ENCODE data around the gene ADNP2. TPM values are rescaled to one million over a fixed set of nuclear protein-coding genes. Genes with fewer than 3 reads are reported as not detected.

ADNP2 gene
- total and polyA plus RNA-seq, 2 of the 4 experiments (the other 2 are of a cell fraction) = 5.6 to 18.3 TPM

DNA sequence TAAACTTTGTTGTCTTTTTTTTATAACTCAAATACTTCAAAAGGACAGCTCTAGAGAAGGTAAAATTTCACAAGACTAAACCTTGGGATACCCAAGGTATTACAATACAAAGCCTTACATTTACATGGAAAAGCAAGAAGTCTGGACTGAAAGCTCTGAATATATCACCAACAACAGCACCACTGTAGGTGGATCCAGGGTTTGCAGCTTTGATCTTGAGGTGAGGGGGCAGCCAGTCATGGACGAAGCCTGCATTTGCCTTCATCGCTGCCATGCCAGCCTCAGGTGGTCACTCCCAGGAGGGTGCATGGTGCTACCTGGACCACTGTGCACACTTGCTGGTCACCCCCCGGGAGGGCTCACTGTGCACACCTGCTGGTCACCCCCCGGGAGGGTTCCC, 38.2 kb upstream of the ADNP2 start:
- dilution Hi-C loops (cut with HindIII; ENCODE audit: low sequenced_read_pairs, unreplicated experiment) = no loop called here
- no peaks in the 10 kb centered on the region for H3K4me1 ChIP-seq (ENCODE audit: control insufficient read depth, insufficient read depth, low read length)
- no peak overlapping the region for H2BK15ac ChIP-seq (ENCODE audit: low read depth, low read length)
- no peak overlapping the region for H3K23ac ChIP-seq (ENCODE audit: low read depth, low read length)
- H2BK5ac ChIP-seq (ENCODE audit: low read depth, low read length, poor library complexity, severe bottlenecking) = no peak overlapping the region
- no peak overlapping the region for H3K18ac ChIP-seq (ENCODE audit: low read depth, low read length)
- peaks cover 2% of the 10 kb centered on the region; the same call in 1 of the 2 replicates for H3K27me3 ChIP-seq (ENCODE audit: control insufficient read depth, insufficient read depth, low read length)
- H3K9ac ChIP-seq (ENCODE audit: low read depth, low read length) = no peak overlapping the region
- no peak overlapping the region for H2AFZ ChIP-seq (replicated peaks; ENCODE audit: low read length, poor library complexity)
- WGBS, 2 experiments (ENCODE audit: extremely low coverage in 2 of 2, insufficient read length in 1 of 2) = 92% methylated on average over 2 of the region's 4 CpGs; no CpG with 5 or more reads in 1 of the 2 experiments
- no peak overlapping the region for H2AK5ac ChIP-seq (ENCODE audit: low read depth, low read length)
- no peak overlapping the region for H3K56ac ChIP-seq (ENCODE audit: extremely low read depth, insufficient read depth, low read length)
- H3K27ac ChIP-seq (ENCODE audit: insufficient read depth, low read length) = no peak overlapping the region
- no peak overlapping the region for H3K4me2 ChIP-seq (ENCODE audit: low read depth, low read length)
- no peak overlapping the region for H3K4me3 ChIP-seq (ENCODE audit: insufficient read depth, low read depth, low read length)
- TF ChIP-seq MAFK (IDR thresholded peaks at IDR 0.05; ENCODE audit: low read depth, low read length) (no peak), CEBPB (IDR thresholded peaks at IDR 0.05; ENCODE audit: low read depth, low read length) (no peak), RFX5 (IDR thresholded peaks at IDR 0.05; ENCODE audit: low read depth, low read length) (no peak), SMC3 (IDR thresholded peaks at IDR 0.05; ENCODE audit: low read depth, low read length) (no peak), MAZ (IDR thresholded peaks at IDR 0.05; ENCODE audit: borderline replicate concordance, low read depth, low read length) (no peak), BHLHE40 (IDR thresholded peaks at IDR 0.05; ENCODE audit: low read depth, low read length) (no peak), POLR2A (IDR thresholded peaks at IDR 0.05; ENCODE audit: low read depth, low read length) (no peak)
- TF ChIP-seq, protein P1, sequence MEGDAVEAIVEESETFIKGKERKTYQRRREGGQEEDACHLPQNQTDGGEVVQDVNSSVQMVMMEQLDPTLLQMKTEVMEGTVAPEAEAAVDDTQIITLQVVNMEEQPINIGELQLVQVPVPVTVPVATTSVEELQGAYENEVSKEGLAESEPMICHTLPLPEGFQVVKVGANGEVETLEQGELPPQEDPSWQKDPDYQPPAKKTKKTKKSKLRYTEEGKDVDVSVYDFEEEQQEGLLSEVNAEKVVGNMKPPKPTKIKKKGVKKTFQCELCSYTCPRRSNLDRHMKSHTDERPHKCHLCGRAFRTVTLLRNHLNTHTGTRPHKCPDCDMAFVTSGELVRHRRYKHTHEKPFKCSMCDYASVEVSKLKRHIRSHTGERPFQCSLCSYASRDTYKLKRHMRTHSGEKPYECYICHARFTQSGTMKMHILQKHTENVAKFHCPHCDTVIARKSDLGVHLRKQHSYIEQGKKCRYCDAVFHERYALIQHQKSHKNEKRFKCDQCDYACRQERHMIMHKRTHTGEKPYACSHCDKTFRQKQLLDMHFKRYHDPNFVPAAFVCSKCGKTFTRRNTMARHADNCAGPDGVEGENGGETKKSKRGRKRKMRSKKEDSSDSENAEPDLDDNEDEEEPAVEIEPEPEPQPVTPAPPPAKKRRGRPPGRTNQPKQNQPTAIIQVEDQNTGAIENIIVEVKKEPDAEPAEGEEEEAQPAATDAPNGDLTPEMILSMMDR (conservative IDR thresholded peaks at IDR 0.05; ENCODE audit: low read depth, low read length) = no peak
- H2BK120ac ChIP-seq (ENCODE audit: low read depth, low read length) = no peak overlapping the region
- H2BK20ac ChIP-seq (ENCODE audit: low read depth, low read length) = no peak overlapping the region
- H3K4ac ChIP-seq (ENCODE audit: low read depth, low read length) = no peak overlapping the region
- no peak overlapping the region for H2AK9ac ChIP-seq (replicated peaks; ENCODE audit: low read depth, low read length, poor library complexity)
- H4K20me1 ChIP-seq (ENCODE audit: insufficient read depth, low read length) = no peaks in the 10 kb centered on the region
- no peaks in the 10 kb centered on the region for H3K9me1 ChIP-seq (ENCODE audit: insufficient read depth, low read length)
- intact Hi-C loops (cut with micrococcal nuclease) = no loop called here
- no peaks in the 10 kb centered on the region for H3K36me3 ChIP-seq (ENCODE audit: control insufficient read depth, insufficient read depth, low read length)
- CTCF ChIA-PET = no interaction called here
- in situ Hi-C loops (cut with MboI; ENCODE audit: low sequenced_read_pairs) = no loop called here
- H3K79me1 ChIP-seq (ENCODE audit: low read depth in 1 of 2, low read length in 2 of 2) = no peaks in the 10 kb centered on the region
- BruUV-seq (replicated peaks) = no TSS peak
- H4K5ac ChIP-seq (ENCODE audit: low read depth, low read length) = no peak overlapping the region
- H3K9me3 ChIP-seq (ENCODE audit: control insufficient read depth, insufficient read depth, low read length) = no peaks in the 10 kb centered on the region
- no peak overlapping the region for H4K91ac ChIP-seq (ENCODE audit: insufficient read depth, low read depth, low read length)
- POLR2A ChIA-PET (ENCODE audit: unreplicated experiment) = no interaction called here
- ATAC-seq (ENCODE audit: low read depth) (no peak), DNase-seq (no peak)
- H3K14ac ChIP-seq (replicated peaks; ENCODE audit: low read depth, low read length) = no peak overlapping the region
- H4K8ac ChIP-seq (ENCODE audit: low read depth in 2 of 2, low read length in 2 of 2) = no peak overlapping the region

All from IMR-90 (cell line).